Measurements from ENCODE around the gene CELSR1. TPM values are rescaled to one million over a fixed set of nuclear protein-coding genes. Genes with fewer than 3 reads are reported as not detected.

The CELSR1 gene
- total and polyA plus RNA-seq, 2 of the 13 experiments (the other 11 are each of a cell fraction or from before 2014, with no cell fraction given) = 0.78 to 1.8 TPM

DNA sequence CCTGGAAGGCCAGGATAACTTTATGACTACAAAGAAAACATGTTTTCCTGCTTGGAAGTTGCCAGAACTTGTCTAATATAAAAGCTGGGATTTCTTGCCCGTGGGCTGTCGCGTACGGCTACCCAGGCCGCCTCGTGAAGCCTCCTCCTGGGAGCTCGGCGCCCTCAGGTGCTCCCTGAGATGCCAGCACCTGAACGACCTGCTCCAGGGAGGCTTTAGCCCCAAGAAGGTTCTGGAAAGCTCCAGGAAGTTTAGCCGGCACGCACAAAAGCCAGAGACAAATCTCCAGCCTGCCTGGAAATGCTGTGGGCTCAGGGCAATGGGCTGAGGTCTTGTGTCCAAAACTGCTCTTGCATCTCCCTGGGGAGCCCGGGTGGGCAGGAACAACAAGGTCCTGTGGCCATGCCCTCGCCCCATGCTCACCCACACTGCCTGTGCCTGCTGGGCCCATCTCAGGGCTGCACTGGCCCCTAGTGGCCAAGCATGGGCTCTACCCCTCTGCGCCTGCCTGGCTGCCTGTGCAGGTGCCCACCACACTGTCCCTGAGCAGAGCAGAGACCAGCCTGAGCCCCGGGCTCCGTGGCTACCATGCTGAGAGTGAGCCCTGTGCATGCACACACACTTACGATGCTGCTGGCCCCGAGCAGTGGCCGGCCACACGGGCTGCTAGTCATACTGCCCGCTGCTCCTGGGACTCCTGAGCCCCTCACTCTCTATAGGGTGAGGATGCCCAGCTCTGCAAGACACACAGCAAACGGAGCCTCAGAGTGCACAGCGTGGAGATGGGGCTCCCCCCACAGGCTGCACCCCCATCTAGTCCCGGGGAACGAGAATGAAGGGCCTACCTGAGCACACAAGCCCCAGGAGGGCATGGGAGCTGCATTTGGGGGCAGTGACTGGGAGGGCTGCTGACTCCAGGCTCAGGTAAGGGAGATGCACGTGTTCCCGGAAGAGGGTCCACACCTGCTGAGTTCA is 4.9 kb upstream of the CELSR1 start (continued):
- TF ChIP-seq, protein P1, sequence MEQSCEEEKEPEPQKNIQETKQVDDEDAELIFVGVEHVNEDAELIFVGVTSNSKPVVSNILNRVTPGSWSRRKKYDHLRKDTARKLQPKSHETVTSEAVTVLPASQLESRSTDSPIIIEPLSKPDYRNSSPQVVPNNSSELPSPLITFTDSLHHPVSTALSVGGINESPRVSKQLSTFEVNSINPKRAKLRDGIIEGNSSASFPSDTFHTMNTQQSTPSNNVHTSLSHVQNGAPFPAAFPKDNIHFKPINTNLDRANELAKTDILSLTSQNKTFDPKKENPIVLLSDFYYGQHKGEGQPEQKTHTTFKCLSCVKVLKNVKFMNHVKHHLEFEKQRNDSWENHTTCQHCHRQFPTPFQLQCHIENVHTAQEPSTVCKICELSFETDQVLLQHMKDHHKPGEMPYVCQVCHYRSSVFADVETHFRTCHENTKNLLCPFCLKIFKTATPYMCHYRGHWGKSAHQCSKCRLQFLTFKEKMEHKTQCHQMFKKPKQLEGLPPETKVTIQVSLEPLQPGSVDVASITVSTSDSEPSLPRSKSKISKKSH (CRISPR knock-in tag; IDR thresholded peaks at IDR 0.05; ENCODE audit: borderline replicate concordance) = peak; percentile 53; the same call in 1 of the 2 replicates
- TF ChIP-seq SIX4 (CRISPR knock-in tag; IDR thresholded peaks at IDR 0.05) (no peak), ZNF605 (CRISPR knock-in tag; IDR thresholded peaks at IDR 0.05) (no peak), ZNF678 (CRISPR knock-in tag; IDR thresholded peaks at IDR 0.05) (no peak), HNRNPLL (IDR thresholded peaks at IDR 0.05; ENCODE audit: low read depth, low read length, poor library complexity, severe bottlenecking) (peak; percentile 47), PATZ1 (CRISPR knock-in tag; IDR thresholded peaks at IDR 0.05) (peak; percentile 36; the same call in 1 of the 2 replicates), ELF4 (CRISPR knock-in tag; IDR thresholded peaks at IDR 0.05; ENCODE audit: borderline replicate concordance) (no peak), SMC3 (IDR thresholded peaks at IDR 0.05; ENCODE audit: low read length) (peak; percentile 48; the same call in 1 of the 2 replicates), FLYWCH1 (CRISPR knock-in tag; IDR thresholded peaks at IDR 0.05) (no peak), SMAD9 (CRISPR knock-in tag; IDR thresholded peaks at IDR 0.05) (no peak), MTA1 (CRISPR knock-in tag; IDR thresholded peaks at IDR 0.05; ENCODE audit: borderline replicate concordance) (no peak), FOXM1 (CRISPR knock-in tag; IDR thresholded peaks at IDR 0.05) (no peak), THRA (CRISPR knock-in tag; IDR thresholded peaks at IDR 0.05; ENCODE audit: borderline replicate concordance) (0 out of 2 replicates have a peak, but pooled peaks have one; percentile 28), FOXC1 (CRISPR knock-in tag; IDR thresholded peaks at IDR 0.05; ENCODE audit: borderline replicate concordance) (0 out of 2 replicates have a peak, but pooled peaks have one; percentile 58), KMT2B (CRISPR knock-in tag; IDR thresholded peaks at IDR 0.05) (no peak), HMGA1 (CRISPR knock-in tag; conservative IDR thresholded peaks at IDR 0.05) (no peak), TEF (CRISPR knock-in tag; IDR thresholded peaks at IDR 0.05) (no peak), KLF9 (CRISPR knock-in tag; IDR thresholded peaks at IDR 0.05; ENCODE audit: low read depth) (no peak), SAP130 (CRISPR knock-in tag; IDR thresholded peaks at IDR 0.05; ENCODE audit: low read depth) (peak; percentile 26; the same call in 1 of the 2 replicates), ATRX (CRISPR knock-in tag; IDR thresholded peaks at IDR 0.05; ENCODE audit: borderline replicate concordance) (no peak)
- TF ChIP-seq, protein P2, sequence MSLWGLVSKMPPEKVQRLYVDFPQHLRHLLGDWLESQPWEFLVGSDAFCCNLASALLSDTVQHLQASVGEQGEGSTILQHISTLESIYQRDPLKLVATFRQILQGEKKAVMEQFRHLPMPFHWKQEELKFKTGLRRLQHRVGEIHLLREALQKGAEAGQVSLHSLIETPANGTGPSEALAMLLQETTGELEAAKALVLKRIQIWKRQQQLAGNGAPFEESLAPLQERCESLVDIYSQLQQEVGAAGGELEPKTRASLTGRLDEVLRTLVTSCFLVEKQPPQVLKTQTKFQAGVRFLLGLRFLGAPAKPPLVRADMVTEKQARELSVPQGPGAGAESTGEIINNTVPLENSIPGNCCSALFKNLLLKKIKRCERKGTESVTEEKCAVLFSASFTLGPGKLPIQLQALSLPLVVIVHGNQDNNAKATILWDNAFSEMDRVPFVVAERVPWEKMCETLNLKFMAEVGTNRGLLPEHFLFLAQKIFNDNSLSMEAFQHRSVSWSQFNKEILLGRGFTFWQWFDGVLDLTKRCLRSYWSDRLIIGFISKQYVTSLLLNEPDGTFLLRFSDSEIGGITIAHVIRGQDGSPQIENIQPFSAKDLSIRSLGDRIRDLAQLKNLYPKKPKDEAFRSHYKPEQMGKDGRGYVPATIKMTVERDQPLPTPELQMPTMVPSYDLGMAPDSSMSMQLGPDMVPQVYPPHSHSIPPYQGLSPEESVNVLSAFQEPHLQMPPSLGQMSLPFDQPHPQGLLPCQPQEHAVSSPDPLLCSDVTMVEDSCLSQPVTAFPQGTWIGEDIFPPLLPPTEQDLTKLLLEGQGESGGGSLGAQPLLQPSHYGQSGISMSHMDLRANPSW (CRISPR knock-in tag; IDR thresholded peaks at IDR 0.05; ENCODE audit: borderline replicate concordance) = no peak
